GM23338 (cell line): ENCODE measurements around the gene TSPAN32. TPM values are rescaled to one million over a fixed set of nuclear protein-coding genes. Genes with fewer than 3 reads are reported as not detected.

Source experiments
- ATAC-seq: fragments of 200-7000 bp; cut with Tn5 transposase; 3 replicates; pipeline ENCODE4 v1.9.1; 2020
- DNase-seq: peaks from one replicate; pipeline ENCODE4 v3.0.0-alpha.2; 2015; ENCODE audit warnings: low spot score
- H2AFZ ChIP-seq: fragments of 200-600 bp; sonication (generic); 2 replicates; pipeline ENCODE4 v1.8.0; 2016; ENCODE audit warnings: antibody characterized with exemption, mild to moderate bottlenecking, moderate library complexity
- H3F3A ChIP-seq: fragments of 200-600 bp; sonication (generic); replicated peaks from 2 replicates; pipeline ENCODE4 v1.8.0; 2017; ENCODE audit warnings: antibody characterized with exemption, mixed run types, low read depth
- H3K27ac ChIP-seq: fragments of 200-600 bp; sonication (generic); 2 replicates; pipeline ENCODE4 v1.6.1; 2016; ENCODE audit warnings: low read depth
- H3K27me3 ChIP-seq: fragments of 200-600 bp; sonication (generic); 2 replicates; pipeline ENCODE4 v1.8.0; 2016; ENCODE audit warnings: mild to moderate bottlenecking, mixed run types, moderate library complexity; ENCODE audit not compliant: insufficient read depth
- H3K36me3 ChIP-seq: fragments of 200-600 bp; sonication (generic); 2 replicates; pipeline ENCODE4 v1.8.0; 2016; ENCODE audit warnings: mild to moderate bottlenecking; ENCODE audit not compliant: insufficient read depth
- H3K4me1 ChIP-seq: fragments of 200-600 bp; sonication (generic); 2 replicates; pipeline ENCODE4 v1.8.0; 2016; ENCODE audit warnings: mild to moderate bottlenecking, moderate library complexity; ENCODE audit not compliant: insufficient read depth
- H3K4me2 ChIP-seq: fragments of 200-600 bp; sonication (generic); 2 replicates; pipeline ENCODE4 v1.7.1; 2017; ENCODE audit warnings: mixed run types
- H3K4me3 ChIP-seq: fragments of 200-600 bp; sonication (generic); 2 replicates; pipeline ENCODE4 v1.6.1; 2016; ENCODE audit warnings: mixed run types
- H3K79me2 ChIP-seq: fragments of 200-600 bp; sonication (generic); replicated peaks from 2 replicates; pipeline ENCODE4 v1.8.0; 2017; ENCODE audit warnings: mild to moderate bottlenecking; ENCODE audit not compliant: insufficient read depth
- H3K9me2 ChIP-seq: fragments of 200-600 bp; sonication (generic); 2 replicates; pipeline ENCODE4 v1.8.0; 2017; ENCODE audit not compliant: insufficient read depth
- H4K20me1 ChIP-seq: fragments of 200-600 bp; sonication (generic); replicated peaks from 2 replicates; pipeline ENCODE4 v1.8.0; 2017; ENCODE audit warnings: mild to moderate bottlenecking; ENCODE audit not compliant: insufficient read depth
- H3K27ac Mint-ChIP-seq: 2 replicates; pipeline ENCODE4 v1.8.0; 2020; ENCODE audit warnings: inconsistent platforms, mild to moderate bottlenecking, moderate library complexity, mixed read lengths
- H3K27me3 Mint-ChIP-seq: 3 replicates; pipeline ENCODE4 v1.8.0; 2022; ENCODE audit warnings: low read depth, mild to moderate bottlenecking, moderate library complexity, mixed read lengths, inconsistent platforms; ENCODE audit not compliant: insufficient read depth, poor library complexity
- H3K36me3 Mint-ChIP-seq: 3 replicates; pipeline ENCODE4 v1.8.0; 2021; ENCODE audit warnings: low read depth, mild to moderate bottlenecking, inconsistent platforms, moderate library complexity, mixed read lengths
- H3K4me1 Mint-ChIP-seq: 3 replicates; pipeline ENCODE4 v1.8.0; 2020; ENCODE audit warnings: mild to moderate bottlenecking, inconsistent platforms, mixed read lengths
- H3K4me3 Mint-ChIP-seq: 3 replicates; pipeline ENCODE4 v1.8.0; 2021; ENCODE audit warnings: moderate library complexity, mild to moderate bottlenecking, inconsistent platforms, mixed read lengths
- H3K9me3 Mint-ChIP-seq: 3 replicates; pipeline ENCODE4 v1.8.0; 2020; ENCODE audit warnings: moderate library complexity, mild to moderate bottlenecking, inconsistent platforms, mixed read lengths
- CREB1 ChIP-seq: fragments of 250-450 bp; sonication (Bioruptor Pico); IDR thresholded peaks from 2 replicates; pipeline ENCODE4 v1.5.0; 2020; ENCODE audit warnings: low read depth, mild to moderate bottlenecking, moderate library complexity
- EZH2 ChIP-seq: fragments of 200-600 bp; sonication (generic); IDR thresholded peaks from one replicate; pipeline ENCODE4 v1.8.0; 2017; ENCODE audit warnings: antibody characterized with exemption, mild to moderate bottlenecking, low read depth; ENCODE audit not compliant: unreplicated experiment
- EZH2phosphoT487 ChIP-seq: fragments of 200-600 bp; sonication (generic); IDR thresholded peaks from one replicate; pipeline ENCODE4 v1.8.1; 2018; ENCODE audit warnings: antibody characterized with exemption; ENCODE audit not compliant: unreplicated experiment
- JUNB ChIP-seq: IDR thresholded peaks from one replicate; pipeline ENCODE4 v1.6.1; 2016; ENCODE audit warnings: antibody characterized with exemption; ENCODE audit not compliant: unreplicated experiment
- NANOG ChIP-seq: IDR thresholded peaks from 2 replicates; pipeline ENCODE4 v1.6.1; 2016; ENCODE audit warnings: antibody characterized with exemption, borderline replicate concordance
- POLR2AphosphoS5 ChIP-seq: IDR thresholded peaks from 2 replicates; pipeline ENCODE4 v1.6.1; 2016; ENCODE audit warnings: antibody characterized with exemption, low read depth
- STAT1 ChIP-seq: IDR thresholded peaks from one replicate; pipeline ENCODE4 v1.6.1; 2016; ENCODE audit warnings: antibody characterized with exemption; ENCODE audit not compliant: unreplicated experiment
- ZNF114 ChIP-seq: fragments of 250-450 bp; sonication (Bioruptor Pico); IDR thresholded peaks from 2 replicates; pipeline ENCODE4 v1.5.0; 2020; ENCODE audit warnings: mild to moderate bottlenecking, moderate library complexity
- ZNF331 ChIP-seq: fragments of 250-450 bp; sonication (Bioruptor Pico); IDR thresholded peaks from 2 replicates; pipeline ENCODE4 v1.5.0; 2020; ENCODE audit warnings: low read depth, mild to moderate bottlenecking, moderate library complexity
- polyA plus RNA-seq: library from polyadenylated mRNA; unstranded; fragments of >200 nt; fragmentation: Nextera tagmentation; extraction: Ambion mirVana; gene quantifications from 2 replicates; pipeline ENCODE4 v1.2.1, GENCODE V29; 2016
- total RNA-seq: library from RNA; depleted of rRNA; stranded (reverse); fragments of >200 nt; shearing (Covaris generic); gene quantifications from 2 replicates; pipeline ENCODE4 v1.2.3, GENCODE V29; 2014
- TF ChIP-seq, protein P1 (sequence below), 2 experiments: fragments of 200-600 bp in 1 of 2; sonication (generic) in 1 of 2; conservative IDR thresholded peaks; 2 replicates each; pipeline versions ENCODE4 v1.5.1 to v1.6.1; 2016 to 2017; ENCODE audit warnings: antibody characterized with exemption in 2 of 2, low read depth in 2 of 2, mild to moderate bottlenecking in 2 of 2, moderate library complexity in 1 of 2
- TF ChIP-seq, protein P2 (sequence below): fragments of 250-450 bp; sonication (Bioruptor Pico); IDR thresholded peaks from 2 replicates; pipeline ENCODE4 v1.5.0; 2020; ENCODE audit warnings: mild to moderate bottlenecking, moderate library complexity
- TF ChIP-seq, protein P3 (sequence below): IDR thresholded peaks from one replicate; pipeline ENCODE4 v1.6.1; 2018; ENCODE audit warnings: antibody characterized with exemption; ENCODE audit not compliant: unreplicated experiment
- TF ChIP-seq, protein P4 (sequence below): IDR thresholded peaks from 2 replicates; pipeline ENCODE4 v1.6.1; 2016; ENCODE audit warnings: antibody characterized with exemption

Gene TSPAN32
- total and polyA plus RNA-seq, 2 experiments from 2014 or later, result not detected

- no peaks in the 10 kb centered on the region for H3K9me2 ChIP-seq
- H3K4me3 Mint-ChIP-seq, result no peak overlapping the region
- H3K4me1 Mint-ChIP-seq, result peaks cover 3% of the 10 kb centered on the region; the same call in 2 of the 3 replicates
- no peak for ATAC-seq
- H3K4me2 ChIP-seq, result no peak overlapping the region
- no peak for DNase-seq
- H3K9me3 Mint-ChIP-seq, result no peaks in the 10 kb centered on the region
- H3K36me3 Mint-ChIP-seq, result no peaks in the 10 kb centered on the region
- no peaks in the 10 kb centered on the region for H4K20me1 ChIP-seq
- H3K4me3 ChIP-seq, result no peak overlapping the region
- no peak overlapping the region for H3K27ac ChIP-seq
- H3F3A ChIP-seq, result no peaks in the 10 kb centered on the region
- H3K4me1 ChIP-seq, result no peaks in the 10 kb centered on the region
- no peaks in the 10 kb centered on the region for H3K36me3 ChIP-seq
- no peaks in the 10 kb centered on the region for H3K79me2 ChIP-seq
- H3K27me3 ChIP-seq, result no peaks in the 10 kb centered on the region
- TF ChIP-seq EZH2, result no peak
- TF ChIP-seq CREB1 (CRISPR knock-in tag), result no peak
- TF ChIP-seq, protein P1, sequence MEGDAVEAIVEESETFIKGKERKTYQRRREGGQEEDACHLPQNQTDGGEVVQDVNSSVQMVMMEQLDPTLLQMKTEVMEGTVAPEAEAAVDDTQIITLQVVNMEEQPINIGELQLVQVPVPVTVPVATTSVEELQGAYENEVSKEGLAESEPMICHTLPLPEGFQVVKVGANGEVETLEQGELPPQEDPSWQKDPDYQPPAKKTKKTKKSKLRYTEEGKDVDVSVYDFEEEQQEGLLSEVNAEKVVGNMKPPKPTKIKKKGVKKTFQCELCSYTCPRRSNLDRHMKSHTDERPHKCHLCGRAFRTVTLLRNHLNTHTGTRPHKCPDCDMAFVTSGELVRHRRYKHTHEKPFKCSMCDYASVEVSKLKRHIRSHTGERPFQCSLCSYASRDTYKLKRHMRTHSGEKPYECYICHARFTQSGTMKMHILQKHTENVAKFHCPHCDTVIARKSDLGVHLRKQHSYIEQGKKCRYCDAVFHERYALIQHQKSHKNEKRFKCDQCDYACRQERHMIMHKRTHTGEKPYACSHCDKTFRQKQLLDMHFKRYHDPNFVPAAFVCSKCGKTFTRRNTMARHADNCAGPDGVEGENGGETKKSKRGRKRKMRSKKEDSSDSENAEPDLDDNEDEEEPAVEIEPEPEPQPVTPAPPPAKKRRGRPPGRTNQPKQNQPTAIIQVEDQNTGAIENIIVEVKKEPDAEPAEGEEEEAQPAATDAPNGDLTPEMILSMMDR (conservative IDR thresholded peaks at IDR 0.05; ENCODE audit: low read depth in 2 of 2), result no peak
- no peak for TF ChIP-seq ZNF114 (CRISPR knock-in tag)
- TF ChIP-seq POLR2AphosphoS5, result no peak
- TF ChIP-seq, protein P2, sequence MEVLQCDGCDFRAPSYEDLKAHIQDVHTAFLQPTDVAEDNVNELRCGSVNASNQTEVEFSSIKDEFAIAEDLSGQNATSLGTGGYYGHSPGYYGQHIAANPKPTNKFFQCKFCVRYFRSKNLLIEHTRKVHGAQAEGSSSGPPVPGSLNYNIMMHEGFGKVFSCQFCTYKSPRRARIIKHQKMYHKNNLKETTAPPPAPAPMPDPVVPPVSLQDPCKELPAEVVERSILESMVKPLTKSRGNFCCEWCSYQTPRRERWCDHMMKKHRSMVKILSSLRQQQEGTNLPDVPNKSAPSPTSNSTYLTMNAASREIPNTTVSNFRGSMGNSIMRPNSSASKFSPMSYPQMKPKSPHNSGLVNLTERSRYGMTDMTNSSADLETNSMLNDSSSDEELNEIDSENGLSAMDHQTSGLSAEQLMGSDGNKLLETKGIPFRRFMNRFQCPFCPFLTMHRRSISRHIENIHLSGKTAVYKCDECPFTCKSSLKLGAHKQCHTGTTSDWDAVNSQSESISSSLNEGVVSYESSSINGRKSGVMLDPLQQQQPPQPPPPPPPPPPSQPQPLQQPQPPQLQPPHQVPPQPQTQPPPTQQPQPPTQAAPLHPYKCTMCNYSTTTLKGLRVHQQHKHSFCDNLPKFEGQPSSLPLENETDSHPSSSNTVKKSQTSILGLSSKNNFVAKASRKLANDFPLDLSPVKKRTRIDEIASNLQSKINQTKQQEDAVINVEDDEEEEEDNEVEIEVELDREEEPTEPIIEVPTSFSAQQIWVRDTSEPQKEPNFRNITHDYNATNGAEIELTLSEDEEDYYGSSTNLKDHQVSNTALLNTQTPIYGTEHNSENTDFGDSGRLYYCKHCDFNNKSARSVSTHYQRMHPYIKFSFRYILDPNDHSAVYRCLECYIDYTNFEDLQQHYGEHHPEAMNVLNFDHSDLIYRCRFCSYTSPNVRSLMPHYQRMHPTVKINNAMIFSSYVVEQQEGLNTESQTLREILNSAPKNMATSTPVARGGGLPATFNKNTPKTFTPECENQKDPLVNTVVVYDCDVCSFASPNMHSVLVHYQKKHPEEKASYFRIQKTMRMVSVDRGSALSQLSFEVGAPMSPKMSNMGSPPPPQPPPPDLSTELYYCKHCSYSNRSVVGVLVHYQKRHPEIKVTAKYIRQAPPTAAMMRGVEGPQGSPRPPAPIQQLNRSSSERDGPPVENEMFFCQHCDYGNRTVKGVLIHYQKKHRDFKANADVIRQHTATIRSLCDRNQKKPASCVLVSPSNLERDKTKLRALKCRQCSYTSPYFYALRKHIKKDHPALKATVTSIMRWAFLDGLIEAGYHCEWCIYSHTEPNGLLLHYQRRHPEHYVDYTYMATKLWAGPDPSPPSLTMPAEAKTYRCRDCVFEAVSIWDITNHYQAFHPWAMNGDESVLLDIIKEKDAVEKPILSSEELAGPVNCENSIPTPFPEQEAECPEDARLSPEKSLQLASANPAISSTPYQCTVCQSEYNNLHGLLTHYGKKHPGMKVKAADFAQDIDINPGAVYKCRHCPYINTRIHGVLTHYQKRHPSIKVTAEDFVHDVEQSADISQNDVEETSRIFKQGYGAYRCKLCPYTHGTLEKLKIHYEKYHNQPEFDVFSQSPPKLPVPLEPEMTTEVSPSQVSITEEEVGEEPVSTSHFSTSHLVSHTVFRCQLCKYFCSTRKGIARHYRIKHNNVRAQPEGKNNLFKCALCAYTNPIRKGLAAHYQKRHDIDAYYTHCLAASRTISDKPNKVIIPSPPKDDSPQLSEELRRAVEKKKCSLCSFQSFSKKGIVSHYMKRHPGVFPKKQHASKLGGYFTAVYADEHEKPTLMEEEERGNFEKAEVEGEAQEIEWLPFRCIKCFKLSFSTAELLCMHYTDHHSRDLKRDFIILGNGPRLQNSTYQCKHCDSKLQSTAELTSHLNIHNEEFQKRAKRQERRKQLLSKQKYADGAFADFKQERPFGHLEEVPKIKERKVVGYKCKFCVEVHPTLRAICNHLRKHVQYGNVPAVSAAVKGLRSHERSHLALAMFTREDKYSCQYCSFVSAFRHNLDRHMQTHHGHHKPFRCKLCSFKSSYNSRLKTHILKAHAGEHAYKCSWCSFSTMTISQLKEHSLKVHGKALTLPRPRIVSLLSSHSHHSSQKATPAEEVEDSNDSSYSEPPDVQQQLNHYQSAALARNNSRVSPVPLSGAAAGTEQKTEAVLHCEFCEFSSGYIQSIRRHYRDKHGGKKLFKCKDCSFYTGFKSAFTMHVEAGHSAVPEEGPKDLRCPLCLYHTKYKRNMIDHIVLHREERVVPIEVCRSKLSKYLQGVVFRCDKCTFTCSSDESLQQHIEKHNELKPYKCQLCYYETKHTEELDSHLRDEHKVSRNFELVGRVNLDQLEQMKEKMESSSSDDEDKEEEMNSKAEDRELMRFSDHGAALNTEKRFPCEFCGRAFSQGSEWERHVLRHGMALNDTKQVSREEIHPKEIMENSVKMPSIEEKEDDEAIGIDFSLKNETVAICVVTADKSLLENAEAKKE (CRISPR knock-in tag), result no peak
- TF ChIP-seq STAT1, result no peak
- TF ChIP-seq, protein P3, sequence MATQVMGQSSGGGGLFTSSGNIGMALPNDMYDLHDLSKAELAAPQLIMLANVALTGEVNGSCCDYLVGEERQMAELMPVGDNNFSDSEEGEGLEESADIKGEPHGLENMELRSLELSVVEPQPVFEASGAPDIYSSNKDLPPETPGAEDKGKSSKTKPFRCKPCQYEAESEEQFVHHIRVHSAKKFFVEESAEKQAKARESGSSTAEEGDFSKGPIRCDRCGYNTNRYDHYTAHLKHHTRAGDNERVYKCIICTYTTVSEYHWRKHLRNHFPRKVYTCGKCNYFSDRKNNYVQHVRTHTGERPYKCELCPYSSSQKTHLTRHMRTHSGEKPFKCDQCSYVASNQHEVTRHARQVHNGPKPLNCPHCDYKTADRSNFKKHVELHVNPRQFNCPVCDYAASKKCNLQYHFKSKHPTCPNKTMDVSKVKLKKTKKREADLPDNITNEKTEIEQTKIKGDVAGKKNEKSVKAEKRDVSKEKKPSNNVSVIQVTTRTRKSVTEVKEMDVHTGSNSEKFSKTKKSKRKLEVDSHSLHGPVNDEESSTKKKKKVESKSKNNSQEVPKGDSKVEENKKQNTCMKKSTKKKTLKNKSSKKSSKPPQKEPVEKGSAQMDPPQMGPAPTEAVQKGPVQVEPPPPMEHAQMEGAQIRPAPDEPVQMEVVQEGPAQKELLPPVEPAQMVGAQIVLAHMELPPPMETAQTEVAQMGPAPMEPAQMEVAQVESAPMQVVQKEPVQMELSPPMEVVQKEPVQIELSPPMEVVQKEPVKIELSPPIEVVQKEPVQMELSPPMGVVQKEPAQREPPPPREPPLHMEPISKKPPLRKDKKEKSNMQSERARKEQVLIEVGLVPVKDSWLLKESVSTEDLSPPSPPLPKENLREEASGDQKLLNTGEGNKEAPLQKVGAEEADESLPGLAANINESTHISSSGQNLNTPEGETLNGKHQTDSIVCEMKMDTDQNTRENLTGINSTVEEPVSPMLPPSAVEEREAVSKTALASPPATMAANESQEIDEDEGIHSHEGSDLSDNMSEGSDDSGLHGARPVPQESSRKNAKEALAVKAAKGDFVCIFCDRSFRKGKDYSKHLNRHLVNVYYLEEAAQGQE, result no peak
- TF ChIP-seq NANOG, result no peak
- TF ChIP-seq, protein P4, sequence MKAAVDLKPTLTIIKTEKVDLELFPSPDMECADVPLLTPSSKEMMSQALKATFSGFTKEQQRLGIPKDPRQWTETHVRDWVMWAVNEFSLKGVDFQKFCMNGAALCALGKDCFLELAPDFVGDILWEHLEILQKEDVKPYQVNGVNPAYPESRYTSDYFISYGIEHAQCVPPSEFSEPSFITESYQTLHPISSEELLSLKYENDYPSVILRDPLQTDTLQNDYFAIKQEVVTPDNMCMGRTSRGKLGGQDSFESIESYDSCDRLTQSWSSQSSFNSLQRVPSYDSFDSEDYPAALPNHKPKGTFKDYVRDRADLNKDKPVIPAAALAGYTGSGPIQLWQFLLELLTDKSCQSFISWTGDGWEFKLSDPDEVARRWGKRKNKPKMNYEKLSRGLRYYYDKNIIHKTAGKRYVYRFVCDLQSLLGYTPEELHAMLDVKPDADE, result no peak
- TF ChIP-seq EZH2phosphoT487, result no peak
- TF ChIP-seq JUNB, result no peak
- no peak for TF ChIP-seq ZNF331 (CRISPR knock-in tag)
- H2AFZ ChIP-seq, result no peak overlapping the region
- no peak overlapping the region for H3K27ac Mint-ChIP-seq
- peaks cover 6% of the 10 kb centered on the region for H3K27me3 Mint-ChIP-seq
Observed at GRCh38 chr11:2300936-2301630, 730 bp upstream of the TSPAN32 start.
